CD14-positive monocyte (primary cell): ENCODE measurements around the gene SPATA6L. TPM values are rescaled to one million over a fixed set of nuclear protein-coding genes. Genes with fewer than 3 reads are reported as not detected.

Source experiments
- DNase-seq, 3 donors: peaks; one replicate each; pipeline ENCODE4 v3.0.0-alpha.2; 2011 to 2022
- H2AFZ ChIP-seq: 2 replicates; pipeline ENCODE4 v1.6.0; 2012; ENCODE audit warnings: mild to moderate bottlenecking, low read depth, low read length, inconsistent platforms; ENCODE audit not compliant: insufficient read depth, poor library complexity, severe bottlenecking
- H3K27ac ChIP-seq, 2 donors: 1 replicate in 1 of 2; 2 replicates in 1 of 2; pipeline ENCODE4 v1.5.1; 2012 to 2013; ENCODE audit warnings: low read length in 2 of 2, control low read depth in 1 of 2, inconsistent platforms in 1 of 2, low read depth in 1 of 2, mild to moderate bottlenecking in 1 of 2
- H3K27me3 ChIP-seq, 2 donors: one replicate each; pipeline versions ENCODE4 v1.6.0 to v1.6.1; 2011 to 2013; ENCODE audit warnings: low read length in 2 of 2; ENCODE audit not compliant: control insufficient read depth in 2 of 2, insufficient read depth in 2 of 2
- H3K36me3 ChIP-seq, 2 donors: replicated peaks in 1 of 2; 1 replicate in 1 of 2; 2 replicates in 1 of 2; pipeline versions ENCODE4 v1.5.1 to v1.6.1; 2012 to 2013; ENCODE audit warnings: low read length in 2 of 2, control low read depth in 1 of 2, inconsistent platforms in 1 of 2, mild to moderate bottlenecking in 1 of 2; ENCODE audit not compliant: insufficient read depth in 2 of 2, control insufficient read depth in 1 of 2
- H3K4me1 ChIP-seq, 2 donors: 1 replicate in 1 of 2; 2 replicates in 1 of 2; pipeline versions ENCODE4 v1.5.1 to v1.6.1; 2012 to 2013; ENCODE audit warnings: low read length in 2 of 2, control low read depth in 1 of 2, inconsistent platforms in 1 of 2, mild to moderate bottlenecking in 1 of 2, moderate library complexity in 1 of 2; ENCODE audit not compliant: insufficient read depth in 2 of 2, control insufficient read depth in 1 of 2
- H3K4me2 ChIP-seq: replicated peaks from 2 replicates; pipeline ENCODE3; 2012; ENCODE audit warnings: low read length, moderate library complexity, mild to moderate bottlenecking; ENCODE audit not compliant: poor library complexity, severe bottlenecking; ENCODE audit errors: extremely low read depth
- H3K4me3 ChIP-seq, 3 experiments: fragments of 200-600 bp in 1 of 3; sonication (generic) in 1 of 3; replicated peaks in 1 of 3; 1 replicate in 2 of 3; 2 replicates in 1 of 3; pipeline ENCODE4 v1.5.1; 2011 to 2013; ENCODE audit warnings: low read length in 3 of 3, mild to moderate bottlenecking in 3 of 3, control low read depth in 2 of 3, low read depth in 2 of 3, inconsistent platforms in 1 of 3, moderate library complexity in 1 of 3
- H3K79me2 ChIP-seq: 2 replicates; pipeline ENCODE4 v1.6.0; 2012; ENCODE audit warnings: mild to moderate bottlenecking, control low read depth, inconsistent platforms, low read length, moderate library complexity; ENCODE audit not compliant: insufficient read depth
- H3K9ac ChIP-seq: 2 replicates; pipeline ENCODE4 v1.6.0; 2017; ENCODE audit warnings: low read length, mild to moderate bottlenecking; ENCODE audit not compliant: insufficient read depth, poor library complexity, severe bottlenecking
- H3K9me3 ChIP-seq, 2 donors: replicated peaks in 1 of 2; 1 replicate in 1 of 2; 2 replicates in 1 of 2; pipeline versions ENCODE4 v1.5.1 to v1.6.1; 2012 to 2013; ENCODE audit warnings: low read length in 2 of 2, control low read depth in 1 of 2; ENCODE audit not compliant: control insufficient read depth in 1 of 2, insufficient read depth in 1 of 2
- H4K20me1 ChIP-seq: 2 replicates; pipeline ENCODE4 v1.6.0; 2012; ENCODE audit warnings: mild to moderate bottlenecking, low read length, control low read depth, moderate library complexity; ENCODE audit not compliant: insufficient read depth
- H3K27ac Mint-ChIP-seq, 7 donors: one replicate each; pipeline ENCODE4 v1.8.0; 2020; ENCODE audit warnings: mild to moderate bottlenecking in 7 of 7, mixed read lengths in 7 of 7, moderate library complexity in 6 of 7, inconsistent platforms in 2 of 7
- H3K27me3 Mint-ChIP-seq, 3 donors: one replicate each; pipeline ENCODE4 v1.8.0; 2021 to 2022; ENCODE audit warnings: low read depth in 3 of 3, mild to moderate bottlenecking in 3 of 3, mixed read lengths in 3 of 3, moderate library complexity in 3 of 3, inconsistent platforms in 1 of 3
- H3K36me3 Mint-ChIP-seq, 2 donors: one replicate each; pipeline ENCODE4 v1.8.0; 2020; ENCODE audit warnings: mixed read lengths in 2 of 2, inconsistent platforms in 1 of 2, mild to moderate bottlenecking in 1 of 2
- H3K4me1 Mint-ChIP-seq: one replicate; pipeline ENCODE4 v1.8.0; 2020; ENCODE audit warnings: mild to moderate bottlenecking, mixed read lengths
- H3K4me3 Mint-ChIP-seq, 2 donors: one replicate each; pipeline ENCODE4 v1.8.0; 2020; ENCODE audit warnings: mild to moderate bottlenecking in 2 of 2, mixed read lengths in 2 of 2, moderate library complexity in 1 of 2
- H3K9me3 Mint-ChIP-seq, 7 donors: one replicate each; pipeline ENCODE4 v1.8.0; 2020 to 2022; ENCODE audit warnings: mixed read lengths in 7 of 7, mild to moderate bottlenecking in 6 of 7, moderate library complexity in 6 of 7, inconsistent platforms in 2 of 7
- CTCF ChIP-seq: fragments of 200-600 bp; IDR thresholded peaks from one replicate; pipeline ENCODE4 v1.8.0; 2022; ENCODE audit warnings: antibody characterized with exemption, mild to moderate bottlenecking
- WGBS: methylation state at CpG from one replicate; pipeline ENCODE4 v1.1.5; 2013; ENCODE audit warnings: missing lambda C conversion rate; ENCODE audit not compliant: insufficient coverage; 5-methylcytosine and 5-hydroxymethylcytosine counted together
- intact Hi-C, 2 donors: fragments of 100-400 bp; cut with micrococcal nuclease; formaldehyde crosslinking; loops; one replicate each; pipeline versions ENCODE4 v1.15.0 to v1.15.1; 2023
- polyA plus RNA-seq, 3 donors: library from polyadenylated mRNA; depleted of rRNA in 1 of 3; unstranded in 2 of 3; stranded (reverse) in 1 of 3; fragments of 300-500 nt in 2 of 3; fragments of >200 nt in 1 of 3; fragmentation: Illumina TruSeq in 2 of 3; gene quantifications; 1 replicate in 2 of 3; 2 replicates in 1 of 3; pipeline ENCODE4 v1.2.3, GENCODE V29; 2012 to 2021

The SPATA6L gene
- polyA plus RNA-seq, 3 donors, result not detected

DNA sequence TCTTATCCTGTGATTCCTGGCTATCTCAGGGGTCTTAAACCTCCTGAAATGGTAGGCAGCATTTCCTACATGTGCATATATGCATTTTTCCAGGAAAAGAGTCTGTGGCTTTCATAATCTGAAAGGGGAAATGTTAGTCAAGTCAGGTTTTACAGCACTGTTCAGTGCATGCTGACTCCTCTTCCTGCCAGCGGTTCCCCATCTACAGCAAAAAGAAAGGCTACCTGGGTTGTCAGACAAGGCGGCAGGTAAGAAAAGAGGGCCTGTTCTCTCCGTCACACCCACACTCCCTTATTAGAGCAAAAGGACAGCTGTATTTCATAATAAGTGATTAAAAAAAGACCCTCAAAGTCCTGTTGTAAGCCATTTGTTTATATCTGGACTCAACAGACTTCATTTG lies 4.3 kb upstream of the SPATA6L start:
- no peaks in the 10 kb centered on the region for H3K9me3 ChIP-seq
- H3K36me3 ChIP-seq, result no peaks in the 10 kb centered on the region
- TF ChIP-seq CTCF, result no peak
- no peaks in the 10 kb centered on the region for H4K20me1 ChIP-seq
- no peak overlapping the region for H3K27ac ChIP-seq
- H3K27me3 Mint-ChIP-seq, result peaks cover 24 to 36% (median 27%) of the 10 kb centered on the region in 3 donors
- H3K4me1 ChIP-seq, result peaks cover 5 to 12% of the 10 kb centered on the region in 2 donors
- H3K79me2 ChIP-seq, result no peaks in the 10 kb centered on the region
- no peaks in the 10 kb centered on the region for H3K9me3 Mint-ChIP-seq
- no peak overlapping the region for H3K27ac Mint-ChIP-seq
- no peak overlapping the region for H3K4me3 Mint-ChIP-seq
- H3K36me3 Mint-ChIP-seq, result no peaks in the 10 kb centered on the region
- H3K4me2 ChIP-seq, result no peak overlapping the region
- WGBS, result no CpG with 5 or more reads among the region's 3 CpGs
- peaks cover 14% of the 10 kb centered on the region for H3K4me1 Mint-ChIP-seq
- intact Hi-C loops, result loop anchor here in 1 of 2 donors (10.0 kb wide), 3 partner anchors 74 to 314 kb away; partner anchors contain the start of genes AK3, JAK2 and RCL1
- DNase-seq, result no peak
- H3K4me3 ChIP-seq, result no peak overlapping the region
- peaks cover 14% of the 10 kb centered on the region in 2 donors for H3K27me3 ChIP-seq
- H2AFZ ChIP-seq, result no peak overlapping the region
- no peak overlapping the region for H3K9ac ChIP-seq

- H3K27me3 ChIP-seq, result peaks cover 14% of the 10 kb centered on the region in 2 donors
- Mint-ChIP-seq H3K27ac (no peak overlapping the region), H3K36me3 (no peaks in the 10 kb centered on the region), H3K9me3 (no peaks in the 10 kb centered on the region), H3K4me3 (no peak overlapping the region), H3K4me1 (peaks cover 21% of the 10 kb centered on the region), H3K27me3 (peaks cover 25 to 37% (median 28%) of the 10 kb centered on the region in 3 donors)
- no peaks in the 10 kb centered on the region for H3K79me2 ChIP-seq
- no peaks in the 10 kb centered on the region for H4K20me1 ChIP-seq
- no peak overlapping the region for H3K9ac ChIP-seq
- no peak overlapping the region for H3K27ac ChIP-seq
- intact Hi-C loops, result loop anchor here in 1 of 2 donors (10.0 kb wide), 3 partner anchors 75 to 315 kb away; partner anchors contain the start of genes AK3, JAK2 and RCL1
- no peak for TF ChIP-seq CTCF
- H3K4me2 ChIP-seq, result no peak overlapping the region
- H3K4me3 ChIP-seq, result no peak overlapping the region
- no peaks in the 10 kb centered on the region for H3K36me3 ChIP-seq
- H3K4me1 ChIP-seq, result peaks cover 5 to 12% of the 10 kb centered on the region in 2 donors
- no peaks in the 10 kb centered on the region for H3K9me3 ChIP-seq
- DNase-seq, result no peak
- H2AFZ ChIP-seq, result no peak overlapping the region
Measured at GRCh38 chr9:4669890-4670289, 3.6 kb upstream of the SPATA6L start.
